HG02588 (cell line): Measurements from ENCODE around the gene LOXL4.

Experiments used
- ATAC-seq: cut with Tn5 transposase; IDR thresholded peaks from one replicate; pipeline ENCODE4 v1.9.1; 2021; ENCODE audit warnings: mild to moderate bottlenecking, moderate library complexity; ENCODE audit not compliant: unreplicated experiment

Gene LOXL4

GRCh38 chr10:98265403-98266378, 2.3 kb downstream of the LOXL4 start:
- no peak for ATAC-seq

GRCh38 chr10:98264378-98265065, 3.5 kb downstream of the LOXL4 start:
- no peak for ATAC-seq

- ATAC-seq = no peak
Measured at GRCh38 chr10:98263088-98263487, 4.9 kb downstream of the LOXL4 start.

GRCh38 chr10:98262571-98262970, 5.4 kb downstream of the LOXL4 start:
- no peak for ATAC-seq

- ATAC-seq = no peak
Measured at GRCh38 chr10:98261436-98262277, 6.3 kb downstream of the LOXL4 start.

GRCh38 chr10:98260752-98261151, 7.2 kb downstream of the LOXL4 start:
- ATAC-seq = no peak

- ATAC-seq = no peak
Measured at GRCh38 chr10:98260350-98260749, 7.6 kb downstream of the LOXL4 start.

GRCh38 chr10:98259606-98260315, 8.2 kb downstream of the LOXL4 start:
- no peak for ATAC-seq

- ATAC-seq = no peak
Measured at GRCh38 chr10:98258683-98259454, 9.1 kb downstream of the LOXL4 start.

GRCh38 chr10:98257961-98258360, 10.0 kb downstream of the LOXL4 start:
- ATAC-seq = no peak

- no peak for ATAC-seq
Measured at GRCh38 chr10:98257198-98257597, 10.8 kb downstream of the LOXL4 start.

GRCh38 chr10:98256692-98257091, 11.3 kb downstream of the LOXL4 start:
- ATAC-seq = no peak

- no peak for ATAC-seq
Measured at GRCh38 chr10:98255146-98255877, 12.7 kb downstream of the LOXL4 start.

GRCh38 chr10:98254234-98254974, 13.6 kb downstream of the LOXL4 start:
- no peak for ATAC-seq

GRCh38 chr10:98253499-98253898, 14.5 kb downstream of the LOXL4 start:
- no peak for ATAC-seq

- ATAC-seq = no peak
Measured at GRCh38 chr10:98252464-98252863, 15.5 kb downstream of the LOXL4 start.

GRCh38 chr10:98251399-98251798, 16.6 kb downstream of the LOXL4 start:
- ATAC-seq = no peak

GRCh38 chr10:98249134-98249533, 18.9 kb downstream of the LOXL4 start:
- ATAC-seq = no peak
